Measurements from ENCODE around the gene SWT1.

Gene SWT1

DNA sequence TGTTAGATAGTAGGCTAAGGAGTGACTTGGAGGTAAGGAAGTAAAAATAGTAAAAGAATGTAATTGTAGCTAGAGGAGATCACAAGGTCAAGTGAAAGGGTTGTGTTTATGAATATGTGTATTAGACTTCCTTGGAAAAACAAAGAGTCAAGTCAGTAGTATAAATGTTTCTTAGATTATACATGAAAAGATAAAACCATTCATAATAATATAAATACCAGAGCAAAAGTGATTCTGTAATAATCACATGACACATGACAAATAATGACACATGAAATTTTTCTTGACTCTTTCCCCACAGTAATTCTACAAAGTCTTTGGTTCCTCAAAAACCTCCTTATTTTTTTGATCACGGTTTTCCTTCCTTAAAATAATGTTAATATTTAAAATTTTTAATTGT lies 103.6 kb downstream of the SWT1 start:
- DNase-seq (ENCODE audit: low spot score) (no peak), ATAC-seq (ENCODE audit: low read depth) (no peak)
- Histone ChIP-seq H3K9me3 (ENCODE audit: severe bottlenecking) (no peaks in the 10 kb centered on the region), H3K27me3 (ENCODE audit: insufficient read depth, poor library complexity, severe bottlenecking) (no peaks in the 10 kb centered on the region), H3K27ac (ENCODE audit: poor library complexity, severe bottlenecking) (no peak overlapping the region), H3K36me3 (ENCODE audit: low read depth) (no peaks in the 10 kb centered on the region), H3K4me1 (ENCODE audit: insufficient read depth, poor library complexity, severe bottlenecking) (peaks cover 8% of the 10 kb centered on the region), H3K4me3 (ENCODE audit: severe bottlenecking) (no peak overlapping the region)
- TF ChIP-seq, protein P1, sequence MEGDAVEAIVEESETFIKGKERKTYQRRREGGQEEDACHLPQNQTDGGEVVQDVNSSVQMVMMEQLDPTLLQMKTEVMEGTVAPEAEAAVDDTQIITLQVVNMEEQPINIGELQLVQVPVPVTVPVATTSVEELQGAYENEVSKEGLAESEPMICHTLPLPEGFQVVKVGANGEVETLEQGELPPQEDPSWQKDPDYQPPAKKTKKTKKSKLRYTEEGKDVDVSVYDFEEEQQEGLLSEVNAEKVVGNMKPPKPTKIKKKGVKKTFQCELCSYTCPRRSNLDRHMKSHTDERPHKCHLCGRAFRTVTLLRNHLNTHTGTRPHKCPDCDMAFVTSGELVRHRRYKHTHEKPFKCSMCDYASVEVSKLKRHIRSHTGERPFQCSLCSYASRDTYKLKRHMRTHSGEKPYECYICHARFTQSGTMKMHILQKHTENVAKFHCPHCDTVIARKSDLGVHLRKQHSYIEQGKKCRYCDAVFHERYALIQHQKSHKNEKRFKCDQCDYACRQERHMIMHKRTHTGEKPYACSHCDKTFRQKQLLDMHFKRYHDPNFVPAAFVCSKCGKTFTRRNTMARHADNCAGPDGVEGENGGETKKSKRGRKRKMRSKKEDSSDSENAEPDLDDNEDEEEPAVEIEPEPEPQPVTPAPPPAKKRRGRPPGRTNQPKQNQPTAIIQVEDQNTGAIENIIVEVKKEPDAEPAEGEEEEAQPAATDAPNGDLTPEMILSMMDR (IDR thresholded peaks at IDR 0.05; ENCODE audit: poor library complexity, severe bottlenecking) = no peak

DNA sequence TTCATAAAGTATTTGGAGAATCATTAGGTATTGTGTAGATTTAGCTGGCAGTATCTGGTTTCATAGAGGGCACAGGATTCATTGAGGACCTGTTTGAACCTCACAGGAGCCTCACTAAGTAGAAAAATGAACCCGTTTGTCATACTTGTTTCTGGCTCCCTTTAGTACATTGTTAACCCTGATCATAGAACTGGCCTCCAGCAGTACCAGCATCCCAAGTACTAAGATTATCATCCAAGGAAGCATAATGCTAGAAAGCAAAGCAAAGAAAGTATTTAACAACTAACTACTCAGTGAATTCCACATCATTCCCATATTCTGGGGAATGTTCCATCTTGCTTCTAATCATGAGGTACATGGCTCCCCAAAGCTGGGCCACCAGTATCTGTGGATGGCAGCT lies 105.2 kb downstream of the SWT1 start:
- no peaks in the 10 kb centered on the region for H3K9me3 ChIP-seq (ENCODE audit: severe bottlenecking)
- no peak overlapping the region for H3K27ac ChIP-seq (ENCODE audit: poor library complexity, severe bottlenecking)
- no peak overlapping the region for H3K4me3 ChIP-seq (ENCODE audit: severe bottlenecking)
- TF ChIP-seq, protein P1 (IDR thresholded peaks at IDR 0.05; ENCODE audit: poor library complexity, severe bottlenecking) = no peak
- no peaks in the 10 kb centered on the region for H3K27me3 ChIP-seq (ENCODE audit: insufficient read depth, poor library complexity, severe bottlenecking)
- DNase-seq (ENCODE audit: low spot score) = no peak
- H3K4me1 ChIP-seq (ENCODE audit: insufficient read depth, poor library complexity, severe bottlenecking) = peaks cover 8% of the 10 kb centered on the region
- H3K36me3 ChIP-seq (ENCODE audit: low read depth) = no peaks in the 10 kb centered on the region
- no peak for ATAC-seq (ENCODE audit: low read depth)

DNA sequence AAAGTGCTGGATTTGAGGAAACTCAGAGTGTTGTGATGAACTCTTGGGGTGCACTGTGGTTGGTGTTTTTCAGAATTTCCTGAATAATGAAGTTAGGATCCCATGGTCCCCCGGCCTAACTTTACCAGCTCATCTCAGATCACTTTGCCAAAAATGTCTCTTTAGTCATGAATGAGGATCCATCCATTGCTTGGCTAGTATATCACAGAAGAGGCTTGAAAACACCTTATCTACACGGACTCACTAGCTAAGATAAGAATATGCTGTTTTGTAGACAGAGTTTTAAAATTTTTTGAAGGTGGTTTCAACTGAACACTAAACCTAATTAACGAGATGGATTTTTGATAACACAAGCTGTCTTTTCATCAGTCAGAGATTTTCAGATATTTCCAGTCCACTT lies 106.3 kb downstream of the SWT1 start:
- no peaks in the 10 kb centered on the region for H3K9me3 ChIP-seq (ENCODE audit: severe bottlenecking)
- no peak for ATAC-seq (ENCODE audit: low read depth)
- no peaks in the 10 kb centered on the region for H3K27me3 ChIP-seq (ENCODE audit: insufficient read depth, poor library complexity, severe bottlenecking)
- H3K27ac ChIP-seq (ENCODE audit: poor library complexity, severe bottlenecking) = no peak overlapping the region
- H3K36me3 ChIP-seq (ENCODE audit: low read depth) = no peaks in the 10 kb centered on the region
- no peak overlapping the region for H3K4me3 ChIP-seq (ENCODE audit: severe bottlenecking)
- TF ChIP-seq, protein P1 (IDR thresholded peaks at IDR 0.05; ENCODE audit: poor library complexity, severe bottlenecking) = no peak
- no peaks in the 10 kb centered on the region for H3K4me1 ChIP-seq (ENCODE audit: insufficient read depth, poor library complexity, severe bottlenecking)
- DNase-seq (ENCODE audit: low spot score) = no peak

DNA sequence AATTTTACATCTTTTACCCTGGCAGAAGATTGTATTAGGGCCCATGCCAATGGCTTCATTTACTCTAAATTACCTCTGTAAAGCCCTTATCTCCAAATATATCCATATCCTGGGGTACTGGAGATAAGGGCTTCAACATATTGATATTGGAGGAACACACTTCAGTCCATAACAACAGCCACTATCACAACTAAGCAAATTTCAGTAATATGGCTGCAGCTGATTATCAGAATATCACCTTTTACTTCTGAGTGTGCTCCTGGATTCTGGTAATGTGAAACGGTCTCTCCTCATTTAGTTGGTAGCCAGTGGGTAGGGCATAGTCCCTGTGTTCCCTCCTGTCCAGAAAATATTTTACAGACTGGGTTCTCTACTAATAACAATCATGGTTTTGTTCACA lies 106.8 kb downstream of the SWT1 start:
- DNase-seq (ENCODE audit: low spot score) (no peak), ATAC-seq (ENCODE audit: low read depth) (no peak)
- H3K27ac ChIP-seq (ENCODE audit: poor library complexity, severe bottlenecking) = no peak overlapping the region
- H3K27me3 ChIP-seq (ENCODE audit: insufficient read depth, poor library complexity, severe bottlenecking) = no peaks in the 10 kb centered on the region
- no peaks in the 10 kb centered on the region for H3K36me3 ChIP-seq (ENCODE audit: low read depth)
- no peaks in the 10 kb centered on the region for H3K9me3 ChIP-seq (ENCODE audit: severe bottlenecking)
- H3K4me3 ChIP-seq (ENCODE audit: severe bottlenecking) = no peak overlapping the region
- TF ChIP-seq, protein P1 (IDR thresholded peaks at IDR 0.05; ENCODE audit: poor library complexity, severe bottlenecking) = no peak
- H3K4me1 ChIP-seq (ENCODE audit: insufficient read depth, poor library complexity, severe bottlenecking) = no peaks in the 10 kb centered on the region

DNA sequence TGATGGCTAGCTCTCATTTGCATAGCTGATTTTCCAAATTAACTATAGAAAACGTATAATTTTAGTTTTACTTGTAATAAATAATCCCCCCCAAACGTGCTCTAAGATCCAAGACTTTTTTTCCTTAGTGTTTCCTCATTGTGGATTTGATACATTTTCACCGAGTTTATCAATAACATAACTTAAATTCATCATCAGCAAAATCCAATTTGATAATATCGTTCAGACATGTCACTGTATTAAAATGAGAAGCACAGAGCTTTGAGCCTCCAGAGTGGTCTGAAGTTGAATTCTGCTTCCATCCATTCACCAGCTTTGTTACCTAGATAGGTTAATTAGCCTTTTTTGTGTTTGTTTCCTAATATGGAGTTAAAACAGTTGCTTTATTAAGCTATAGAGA lies 108.3 kb downstream of the SWT1 start:
- H3K4me3 ChIP-seq (ENCODE audit: severe bottlenecking) = no peak overlapping the region
- TF ChIP-seq, protein P1 (IDR thresholded peaks at IDR 0.05; ENCODE audit: poor library complexity, severe bottlenecking) = no peak
- H3K4me1 ChIP-seq (ENCODE audit: insufficient read depth, poor library complexity, severe bottlenecking) = no peaks in the 10 kb centered on the region
- H3K27ac ChIP-seq (ENCODE audit: poor library complexity, severe bottlenecking) = no peak overlapping the region
- H3K27me3 ChIP-seq (ENCODE audit: insufficient read depth, poor library complexity, severe bottlenecking) = no peaks in the 10 kb centered on the region
- ATAC-seq (ENCODE audit: low read depth) (no peak), DNase-seq (ENCODE audit: low spot score) (no peak)
- H3K36me3 ChIP-seq (ENCODE audit: low read depth) = no peaks in the 10 kb centered on the region
- H3K9me3 ChIP-seq (ENCODE audit: severe bottlenecking) = no peaks in the 10 kb centered on the region
